Endothelial cell of umbilical vein (primary cell): ENCODE results near the gene IQGAP2. TPM values are rescaled to one million over a fixed set of nuclear protein-coding genes. Genes with fewer than 3 reads are reported as not detected.

Experiments
- BruUV-seq: library from RNA; stranded (reverse); fragments of 400-500 nt; replicated peaks from 2 replicates; lab custom pipeline; 2021; lab: Mats Ljungman, UMichigan
- CTCF ChIA-PET: fragments of 300-600, 350-600 bp; sonication (Branson Sonifier 250); formaldehyde crosslinking; loops from one replicate; lab custom pipeline; 2021; ENCODE audit warnings: antibody characterized with exemption, inconsistent platforms; lab: Charles Lee
- POLR2A ChIA-PET: fragments of 300-600, 350-600 bp; sonication (Branson Sonifier 250); formaldehyde crosslinking; loops from one replicate; lab custom pipeline; 2021; ENCODE audit warnings: antibody characterized with exemption, inconsistent platforms; lab: Charles Lee
- DNase-seq: peaks from one replicate; pipeline ENCODE4 v3.0.0-alpha.2; 2011; ENCODE audit warnings: low read depth, low spot score
- FAIRE-seq: peaks from 2 replicates; lab custom pipeline; 2011; peaks lifted over from hg19 to GRCh38; lab: Jason Lieb, UNC
- H2AFZ ChIP-seq: 2 replicates; pipeline ENCODE4 v1.6.0; 2012; ENCODE audit warnings: low read depth, low read length, control low read depth, inconsistent platforms
- H3K27ac ChIP-seq: 2 replicates; pipeline ENCODE4 v1.5.1; 2011; ENCODE audit warnings: low read depth, mild to moderate bottlenecking, control low read depth, low read length, moderate library complexity; ENCODE audit not compliant: insufficient read depth
- H3K27me3 ChIP-seq, 2 experiments: 2 replicates each; pipeline versions ENCODE4 v1.6.0 to v1.6.1; 2011; ENCODE audit warnings: low read length in 2 of 2, mixed read lengths in 1 of 2; ENCODE audit not compliant: control insufficient read depth in 2 of 2, insufficient read depth in 2 of 2
- H3K36me3 ChIP-seq, 2 experiments: 2 replicates in 1 of 2; 3 replicates in 1 of 2; pipeline ENCODE4 v1.5.1; 2011; ENCODE audit warnings: low read length in 2 of 2, mild to moderate bottlenecking in 1 of 2, moderate library complexity in 1 of 2; ENCODE audit not compliant: control insufficient read depth in 2 of 2, insufficient read depth in 2 of 2; ENCODE audit errors: extremely low read depth in 1 of 2
- H3K4me1 ChIP-seq: 3 replicates; pipeline ENCODE4 v1.5.1; 2011; ENCODE audit warnings: mild to moderate bottlenecking, low read length; ENCODE audit not compliant: control insufficient read depth, insufficient read depth; ENCODE audit errors: extremely low read depth
- H3K4me2 ChIP-seq: 2 replicates; pipeline ENCODE4 v1.6.1; 2011; ENCODE audit warnings: low read length, control low read depth, mixed read lengths; ENCODE audit not compliant: insufficient read depth
- H3K4me3 ChIP-seq, 3 experiments: fragments of 200-600 bp in 1 of 3; sonication (generic), shearing (Covaris generic) in 1 of 3; replicated peaks in 1 of 3; 2 replicates each; pipeline ENCODE4 v1.5.1; 2011 to 2016; ENCODE audit warnings: control low read depth in 3 of 3, low read length in 3 of 3, mild to moderate bottlenecking in 2 of 3, inconsistent platforms in 1 of 3, low read depth in 1 of 3, moderate library complexity in 1 of 3; ENCODE audit not compliant: insufficient read depth in 1 of 3
- H3K79me2 ChIP-seq: 2 replicates; pipeline ENCODE4 v1.6.0; 2012; ENCODE audit warnings: low read length, inconsistent platforms; ENCODE audit not compliant: control insufficient read depth, insufficient read depth
- H3K9ac ChIP-seq: replicated peaks from 2 replicates; pipeline ENCODE3; 2011; ENCODE audit warnings: low read length, control low read depth; ENCODE audit not compliant: insufficient read depth; ENCODE audit errors: extremely low read depth
- H3K9me1 ChIP-seq: replicated peaks from 3 replicates; pipeline ENCODE4 v1.6.0; 2011; ENCODE audit warnings: mild to moderate bottlenecking, low read length; ENCODE audit not compliant: control insufficient read depth, insufficient read depth; ENCODE audit errors: extremely low read depth
- H3K9me3 ChIP-seq: replicated peaks from 2 replicates; pipeline ENCODE4 v1.5.1; 2012; ENCODE audit warnings: low read length, inconsistent platforms; ENCODE audit not compliant: control insufficient read depth, insufficient read depth
- H4K20me1 ChIP-seq: replicated peaks from 2 replicates; pipeline ENCODE3; 2011; ENCODE audit warnings: mild to moderate bottlenecking, low read length; ENCODE audit not compliant: control insufficient read depth, insufficient read depth; ENCODE audit errors: extremely low read depth
- FOS ChIP-seq: IDR thresholded peaks from 2 replicates; pipeline ENCODE4 v1.6.1; 2011; ENCODE audit warnings: mild to moderate bottlenecking, low read length, moderate library complexity, borderline replicate concordance; ENCODE audit not compliant: insufficient read depth
- GATA2 ChIP-seq: IDR thresholded peaks from 2 replicates; pipeline ENCODE4 v1.7.0; 2011; ENCODE audit warnings: low read depth, mild to moderate bottlenecking, moderate library complexity, mixed read lengths, low read length; ENCODE audit not compliant: insufficient read length, insufficient read depth
- JUN ChIP-seq: IDR thresholded peaks from 2 replicates; pipeline ENCODE4 v1.6.1; 2011; ENCODE audit warnings: borderline replicate concordance, low read depth; ENCODE audit not compliant: insufficient read length, insufficient read depth
- MYC ChIP-seq: IDR thresholded peaks from one replicate; pipeline ENCODE4 v1.6.1; 2011; ENCODE audit warnings: mild to moderate bottlenecking, low read depth, low read length
- POLR2A ChIP-seq: IDR thresholded peaks from 2 replicates; pipeline ENCODE4 v1.6.1; 2012; ENCODE audit warnings: low read depth, mild to moderate bottlenecking, control low read depth, low read length
- POLR2AphosphoS5 ChIP-seq: IDR thresholded peaks from 2 replicates; pipeline ENCODE4 v1.6.1; 2012; ENCODE audit warnings: low read depth, mild to moderate bottlenecking, control low read depth, low read length, moderate library complexity; ENCODE audit not compliant: insufficient read depth
- dilution Hi-C: fragments of 300-500 bp; cut with MboI; formaldehyde crosslinking; loops from one replicate; pipeline ENCODE4 v1.15.0; 2019; ENCODE audit warnings: low sequenced_read_pairs; ENCODE audit not compliant: extremely low pct_ligation_motif_present
- intact Hi-C: fragments of 100-400 bp; cut with micrococcal nuclease; formaldehyde crosslinking; loops from one replicate; pipeline ENCODE4 v1.10.0; 2022
- polyA plus RNA-seq, 4 experiments: library from polyadenylated mRNA; depleted of rRNA in 3 of 4; stranded (reverse) in 3 of 4; unstranded in 1 of 4; fragments of >200 nt; gene quantifications; 2 replicates each; pipeline versions ENCODE4 v1.2.1 to v1.2.3, GENCODE V29; 2011 to 2012; ENCODE audit warnings: missing spikeins in 1 of 4
- total RNA-seq: library from RNA; stranded (reverse); gene quantifications from 2 replicates; pipeline ENCODE4 v1.2.3, GENCODE V29; 2021
- TF ChIP-seq, protein P1 (sequence below), 2 donors: IDR thresholded peaks; 1 replicate in 1 of 2; 2 replicates in 1 of 2; pipeline ENCODE4 v1.5.1; 2011; ENCODE audit warnings: low read length in 2 of 2, mild to moderate bottlenecking in 2 of 2, moderate library complexity in 2 of 2, control low read depth in 1 of 2, inconsistent platforms in 1 of 2, low read depth in 1 of 2; ENCODE audit not compliant: insufficient read depth in 1 of 2; ENCODE audit errors: extremely low read depth in 1 of 2
- TF ChIP-seq, protein P2 (sequence below): IDR thresholded peaks from 2 replicates; pipeline ENCODE4 v1.6.1; 2011; ENCODE audit not compliant: insufficient read depth, insufficient read length

IQGAP2 gene
- total and polyA plus RNA-seq, 2 donors (not counting 3 experiments of a cell fraction or from before 2014, with no cell fraction given): 4.5 to 4.7 TPM

DNA sequence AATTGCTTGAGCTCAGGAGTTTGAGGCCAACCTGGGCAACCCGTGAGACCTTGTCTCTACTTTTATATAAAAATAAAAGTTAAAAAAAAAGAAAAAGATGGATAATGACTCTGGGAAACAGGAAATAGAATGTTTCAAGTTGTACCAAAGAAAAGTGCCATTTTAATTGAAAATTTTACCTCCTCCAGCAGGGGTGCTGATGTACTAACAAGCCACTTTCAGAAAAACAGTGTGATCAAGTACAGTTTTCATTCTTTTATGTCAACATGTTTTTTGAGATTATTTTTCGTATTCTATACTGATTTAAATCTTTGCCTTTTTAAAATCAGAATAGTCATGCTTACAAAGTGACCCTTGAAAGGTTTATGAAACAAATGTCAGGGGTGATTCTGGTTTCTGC is 343.6 kb downstream of the IQGAP2 start:
- Histone ChIP-seq H3K4me3 (no peak overlapping the region), H3K4me1 (no peaks in the 10 kb centered on the region), H3K79me2 (no peaks in the 10 kb centered on the region), H3K4me2 (no peak overlapping the region), H2AFZ (no peak overlapping the region), H3K9ac (no peak overlapping the region), H3K36me3 (no peaks in the 10 kb centered on the region), H3K27ac (no peak overlapping the region), H3K27me3 (no peaks in the 10 kb centered on the region), H3K9me1 (no peaks in the 10 kb centered on the region), H3K9me3 (no peaks in the 10 kb centered on the region), H4K20me1 (no peaks in the 10 kb centered on the region)
- dilution Hi-C loops: no loop called here
- intact Hi-C loops: no loop called here
- BruUV-seq: no TSS peak
- ChIA-PET POLR2A (no interaction called here), CTCF (interaction anchor here (2.2 kb wide), 1 partner anchor 28 kb away, joined by 10 read pairs; no protein-coding TSS in a partner anchor)
- TF ChIP-seq POLR2AphosphoS5 (no peak), GATA2 (no peak), MYC (no peak), POLR2A (no peak), JUN (no peak), FOS (no peak)
- TF ChIP-seq, protein P1, sequence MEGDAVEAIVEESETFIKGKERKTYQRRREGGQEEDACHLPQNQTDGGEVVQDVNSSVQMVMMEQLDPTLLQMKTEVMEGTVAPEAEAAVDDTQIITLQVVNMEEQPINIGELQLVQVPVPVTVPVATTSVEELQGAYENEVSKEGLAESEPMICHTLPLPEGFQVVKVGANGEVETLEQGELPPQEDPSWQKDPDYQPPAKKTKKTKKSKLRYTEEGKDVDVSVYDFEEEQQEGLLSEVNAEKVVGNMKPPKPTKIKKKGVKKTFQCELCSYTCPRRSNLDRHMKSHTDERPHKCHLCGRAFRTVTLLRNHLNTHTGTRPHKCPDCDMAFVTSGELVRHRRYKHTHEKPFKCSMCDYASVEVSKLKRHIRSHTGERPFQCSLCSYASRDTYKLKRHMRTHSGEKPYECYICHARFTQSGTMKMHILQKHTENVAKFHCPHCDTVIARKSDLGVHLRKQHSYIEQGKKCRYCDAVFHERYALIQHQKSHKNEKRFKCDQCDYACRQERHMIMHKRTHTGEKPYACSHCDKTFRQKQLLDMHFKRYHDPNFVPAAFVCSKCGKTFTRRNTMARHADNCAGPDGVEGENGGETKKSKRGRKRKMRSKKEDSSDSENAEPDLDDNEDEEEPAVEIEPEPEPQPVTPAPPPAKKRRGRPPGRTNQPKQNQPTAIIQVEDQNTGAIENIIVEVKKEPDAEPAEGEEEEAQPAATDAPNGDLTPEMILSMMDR (IDR thresholded peaks at IDR 0.05; ENCODE audit: extremely low read depth in 1 of 2, insufficient read depth in 1 of 2, low read depth in 1 of 2, low read length in 2 of 2): no peak
- TF ChIP-seq, protein P2, sequence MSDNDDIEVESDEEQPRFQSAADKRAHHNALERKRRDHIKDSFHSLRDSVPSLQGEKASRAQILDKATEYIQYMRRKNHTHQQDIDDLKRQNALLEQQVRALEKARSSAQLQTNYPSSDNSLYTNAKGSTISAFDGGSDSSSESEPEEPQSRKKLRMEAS: no peak
- FAIRE-seq: no peak
- DNase-seq: no peak
